EL (cell line): ENCODE measurements around the gene FOCAD.

Experiments
- DNase-seq: peaks from one replicate; pipeline ENCODE4 v3.0.0-alpha.2; 2016

FOCAD gene

DNA sequence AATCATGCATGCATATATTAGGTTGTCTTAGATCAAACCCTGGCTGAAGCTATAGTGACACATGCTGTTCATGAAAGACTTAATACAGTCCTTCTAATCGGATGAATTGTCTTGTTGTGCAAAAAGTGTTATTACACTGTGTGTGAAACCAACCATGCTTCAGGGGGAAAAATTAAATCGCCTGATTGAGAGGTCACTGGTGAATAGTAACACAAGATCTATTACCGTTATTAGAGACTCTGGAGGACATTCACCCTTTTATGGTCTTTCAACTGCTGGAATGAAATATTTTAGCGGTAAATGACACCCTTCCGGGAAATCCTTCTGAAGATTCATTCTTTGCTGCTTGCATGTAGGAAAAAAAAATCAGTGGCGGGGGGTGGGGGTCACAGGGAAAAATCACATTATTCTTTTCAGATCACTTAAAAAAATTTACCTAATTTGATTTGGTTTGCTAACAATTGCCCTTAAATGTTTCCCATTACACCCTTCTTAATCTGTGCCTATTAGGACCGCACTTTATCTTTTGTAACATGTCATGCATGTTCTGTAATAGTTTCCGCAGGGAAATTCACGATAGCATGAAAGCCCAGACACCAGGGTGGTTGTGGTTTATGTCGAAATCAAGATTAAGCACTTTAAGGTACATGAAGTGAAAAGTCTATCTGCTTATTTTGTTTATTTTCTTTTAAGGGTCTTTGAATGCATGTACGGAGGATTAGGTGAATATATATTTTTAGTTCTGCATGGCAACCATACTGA is 120.6 kb downstream of the FOCAD start:
- DNase-seq = no peak

DNA sequence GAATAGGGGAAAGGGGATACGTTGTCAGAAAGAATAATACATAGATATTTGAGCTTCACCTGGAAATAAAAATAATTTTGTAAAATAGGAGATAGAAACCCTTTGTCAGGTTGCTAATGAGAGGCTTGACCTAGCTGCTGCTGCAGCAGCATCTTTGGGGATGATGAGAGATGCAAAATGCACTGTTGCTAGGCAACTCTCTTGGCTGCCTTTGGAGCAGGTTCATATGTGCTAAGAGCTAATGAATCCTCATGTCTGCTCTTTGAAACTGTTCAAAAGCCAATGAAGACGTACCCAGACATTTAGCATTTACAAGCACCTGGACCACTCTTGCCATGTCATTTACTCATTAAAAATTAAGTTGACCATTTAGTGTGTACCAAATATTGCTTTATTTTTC is 121.7 kb downstream of the FOCAD start:
- DNase-seq = no peak

DNA sequence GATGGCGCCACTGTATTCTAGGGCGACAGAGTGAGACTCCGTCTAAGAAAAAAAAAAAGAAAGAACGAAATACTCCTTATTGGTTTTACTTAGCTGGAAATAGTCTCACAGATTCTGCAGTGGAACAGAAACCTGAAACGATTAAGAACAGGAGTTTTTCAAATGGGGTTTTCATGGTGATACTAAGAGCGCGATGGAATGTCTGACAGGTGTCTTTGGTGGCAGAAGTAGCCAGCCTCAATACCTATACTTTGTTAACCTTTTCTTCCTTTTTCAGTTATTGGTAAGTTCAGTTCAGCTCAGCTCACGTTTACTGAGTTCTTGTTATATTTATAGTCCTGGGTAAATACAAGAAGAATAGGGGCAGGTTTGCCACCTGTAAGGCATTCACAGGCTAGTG is 123.9 kb downstream of the FOCAD start:
- no peak for DNase-seq

DNA sequence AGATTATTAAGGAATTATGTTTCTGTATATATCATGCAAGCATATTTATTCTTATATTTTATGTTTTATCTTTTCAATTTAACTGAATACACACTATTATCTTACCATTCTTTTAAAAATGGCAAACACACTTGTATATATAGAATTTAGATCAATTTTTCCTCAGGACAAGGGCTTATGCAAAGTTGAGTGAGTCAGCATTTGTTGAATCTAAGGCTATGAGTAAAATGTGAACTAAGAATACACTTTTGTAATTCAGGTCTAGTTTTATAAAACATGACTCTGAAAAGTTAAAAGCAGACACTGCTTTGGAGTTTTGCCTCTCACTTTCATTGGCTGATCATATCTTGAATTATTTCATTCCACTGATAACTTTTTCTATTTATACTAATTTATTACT is 127.8 kb downstream of the FOCAD start:
- DNase-seq = no peak

DNA sequence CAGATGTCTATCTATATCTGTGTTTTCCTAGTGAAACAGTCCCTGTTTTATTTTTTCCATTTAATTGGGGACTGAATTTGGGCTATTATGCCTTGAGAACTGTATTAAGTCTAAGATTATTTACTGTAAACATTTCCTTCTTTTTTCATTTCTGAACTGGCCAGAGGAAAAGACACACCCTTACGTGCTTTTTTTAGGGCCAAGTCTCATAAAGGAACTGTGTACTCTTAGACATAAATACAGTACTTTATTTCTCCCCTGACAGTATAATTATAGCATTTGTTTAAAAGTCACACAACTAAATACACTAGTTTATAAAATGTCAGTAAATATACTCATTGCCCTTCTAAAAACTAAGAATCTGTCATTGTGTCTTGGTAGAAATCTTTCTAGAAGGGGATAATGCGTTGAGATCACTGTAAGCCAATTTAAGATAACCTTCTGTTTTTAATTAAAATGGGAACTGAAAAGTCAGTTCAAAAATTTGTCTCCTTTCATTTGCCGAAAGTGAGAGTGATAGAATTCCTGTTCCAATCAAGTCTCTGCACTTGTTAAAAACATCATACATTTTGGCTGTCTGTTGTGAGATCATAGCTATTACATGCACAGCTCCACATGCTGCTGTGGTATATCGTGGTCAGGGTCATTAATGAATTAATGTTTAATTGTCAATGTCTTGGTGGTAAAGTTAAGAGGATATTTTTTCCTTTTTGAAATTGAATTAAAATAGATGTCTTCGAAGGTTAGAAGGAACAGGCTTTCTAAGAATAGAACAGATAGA is 132.1 kb downstream of the FOCAD start:
- DNase-seq = no peak

DNA sequence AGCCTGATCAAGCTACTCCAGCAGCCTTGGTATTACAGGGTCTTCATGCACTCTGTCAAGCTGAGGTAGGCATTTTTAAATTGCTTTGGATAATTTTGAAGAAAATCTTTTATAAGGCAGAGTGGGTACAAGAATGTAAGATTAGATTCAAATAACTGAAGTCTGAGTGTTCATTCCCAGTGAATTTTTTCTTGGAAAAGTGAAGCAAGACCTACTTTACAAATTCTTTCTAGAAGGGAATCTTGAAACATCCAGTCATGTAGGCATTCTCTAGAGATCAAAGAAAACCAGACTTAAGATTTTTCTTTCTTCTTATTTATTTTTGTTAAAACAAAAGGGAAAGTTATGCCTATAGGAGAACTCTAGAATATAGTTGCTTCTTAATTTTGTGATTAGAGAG is 139.0 kb downstream of the FOCAD start:
- DNase-seq = no peak

DNA sequence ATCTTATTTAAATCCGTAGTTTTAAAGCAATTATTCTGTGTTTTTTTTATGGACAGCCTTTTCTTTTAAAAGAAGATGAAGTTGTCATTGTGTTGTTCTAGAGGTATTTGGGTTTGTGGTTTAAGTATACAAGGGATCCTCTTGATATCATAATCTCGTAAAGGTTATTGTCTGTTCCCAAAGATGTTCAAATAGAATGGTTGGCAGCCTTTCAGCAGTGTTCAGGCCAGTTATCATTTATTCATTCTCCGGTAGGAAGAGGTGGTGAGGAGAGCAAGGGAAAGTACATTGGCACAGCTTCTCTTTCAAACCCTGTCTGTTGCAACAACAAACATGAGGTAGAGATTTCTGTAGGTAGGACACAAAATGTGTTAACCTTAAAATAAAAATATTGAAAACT is 147.0 kb downstream of the FOCAD start:
- no peak for DNase-seq

DNA sequence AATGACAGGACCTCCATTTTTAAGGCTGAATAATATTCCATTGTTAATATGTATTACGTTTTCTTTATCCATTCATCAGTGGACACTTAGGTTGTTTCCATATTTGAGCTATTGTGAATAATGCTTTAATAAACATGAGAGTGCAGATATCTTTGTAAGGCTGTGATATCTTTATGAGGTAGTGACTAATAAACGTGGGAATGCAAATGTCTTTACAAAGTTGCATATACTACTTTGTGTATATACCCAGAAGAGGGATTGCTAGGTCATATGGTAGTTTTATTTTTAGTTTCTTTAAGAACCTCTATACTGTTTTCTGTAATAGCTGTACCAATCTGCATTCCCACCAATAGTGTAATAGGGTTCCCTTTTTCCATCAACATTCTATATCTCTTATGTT is 148.7 kb downstream of the FOCAD start:
- no peak for DNase-seq

DNA sequence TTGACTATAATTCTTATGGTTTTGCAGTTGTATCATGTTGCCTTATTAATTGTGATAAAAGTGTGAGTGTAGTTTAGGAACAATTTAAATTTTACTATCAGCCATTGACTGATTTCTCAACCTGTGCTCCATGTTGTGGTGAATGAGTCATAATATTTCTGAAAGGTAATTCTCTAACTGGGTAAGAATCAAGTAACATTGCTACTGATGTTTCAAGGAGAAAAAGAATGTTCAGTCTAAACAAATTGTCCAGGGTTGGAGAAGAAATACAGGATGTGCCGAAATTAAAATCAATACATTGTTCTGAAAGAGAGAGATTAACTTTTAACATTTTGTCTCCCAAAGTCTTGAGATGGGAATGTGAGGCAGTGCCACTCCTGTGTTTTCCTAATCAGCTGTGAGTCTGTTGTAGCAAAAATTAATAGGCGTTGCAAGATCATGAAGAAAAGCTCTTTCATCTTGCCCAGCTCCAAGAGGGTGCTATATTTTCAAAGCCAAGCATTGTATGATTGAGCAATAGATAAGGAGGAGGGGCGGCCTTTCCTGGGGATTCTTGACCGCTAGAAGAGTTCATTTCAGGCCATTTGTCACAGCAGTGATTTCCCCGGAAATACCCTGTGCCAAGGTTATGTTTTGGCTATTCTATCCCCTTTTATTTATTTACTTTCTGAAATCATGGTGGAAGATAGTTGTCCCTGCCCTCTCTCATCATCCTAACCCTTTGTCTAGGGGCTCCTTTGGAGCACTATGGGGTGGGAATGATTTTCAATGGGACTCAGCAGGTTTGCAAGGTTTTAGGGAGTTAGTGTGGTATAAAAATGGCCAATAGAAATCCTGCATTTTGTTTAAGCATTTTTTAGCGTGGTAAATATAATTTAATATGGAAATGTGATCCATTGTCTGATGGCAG is 151.6 kb downstream of the FOCAD start:
- peak; percentile 14 for DNase-seq

DNA sequence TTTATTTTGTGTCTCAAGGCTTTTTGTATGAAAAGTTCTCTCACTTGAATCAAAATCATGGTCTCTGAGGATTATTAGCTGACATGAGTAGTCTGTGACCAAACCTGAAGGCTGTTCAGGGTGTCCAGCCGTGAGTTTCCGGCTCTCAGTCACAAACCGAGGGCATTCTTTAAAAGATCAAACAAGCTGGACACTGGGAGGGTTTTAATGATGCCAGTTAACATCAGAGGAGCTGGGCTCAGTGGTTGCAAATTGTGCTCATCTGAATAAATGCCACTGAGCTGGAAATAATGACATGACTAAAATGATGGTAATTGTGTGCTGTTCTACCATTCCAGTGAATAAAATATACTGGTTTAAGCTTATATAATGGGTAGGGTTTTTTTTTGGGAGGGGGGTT is 153.1 kb downstream of the FOCAD start:
- DNase-seq = no peak

DNA sequence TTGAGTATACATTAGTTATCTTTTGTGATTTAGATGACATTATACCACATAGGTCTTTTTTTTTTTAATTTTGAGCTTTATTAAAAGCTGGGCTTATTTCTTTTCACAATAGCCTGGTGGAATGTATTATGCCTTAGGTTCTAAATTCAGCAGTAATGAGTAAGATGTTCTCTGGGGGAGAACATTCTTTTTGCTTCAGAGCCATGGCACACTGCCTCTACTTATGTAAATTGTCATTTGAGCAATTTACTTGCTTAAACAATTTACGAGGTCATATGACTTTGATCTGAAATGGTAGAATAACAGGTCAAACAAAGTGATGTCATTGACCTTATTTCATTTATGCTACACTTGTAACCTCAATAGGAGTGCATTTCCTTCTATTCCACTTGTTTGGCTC is 154.2 kb downstream of the FOCAD start:
- peak; percentile 41 for DNase-seq

DNA sequence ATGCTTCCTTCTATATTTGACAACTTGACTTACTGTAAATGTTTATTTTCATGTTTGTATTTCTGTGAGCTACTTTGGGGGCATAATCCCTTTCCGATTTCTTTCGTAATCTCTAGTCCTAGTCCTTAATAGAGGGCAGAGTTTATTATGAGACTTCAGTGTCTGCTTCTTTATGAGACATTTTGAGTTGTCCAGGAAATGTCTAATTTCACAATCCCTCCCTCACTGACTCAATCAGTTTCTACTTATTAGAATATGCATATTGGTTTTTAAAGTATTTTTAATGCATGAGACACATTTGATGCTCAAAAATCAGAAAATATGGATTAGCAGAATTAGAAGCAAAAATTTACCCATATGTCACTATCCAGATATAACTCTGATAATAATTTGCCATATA is 160.9 kb downstream of the FOCAD start:
- DNase-seq = peak; percentile 1

DNA sequence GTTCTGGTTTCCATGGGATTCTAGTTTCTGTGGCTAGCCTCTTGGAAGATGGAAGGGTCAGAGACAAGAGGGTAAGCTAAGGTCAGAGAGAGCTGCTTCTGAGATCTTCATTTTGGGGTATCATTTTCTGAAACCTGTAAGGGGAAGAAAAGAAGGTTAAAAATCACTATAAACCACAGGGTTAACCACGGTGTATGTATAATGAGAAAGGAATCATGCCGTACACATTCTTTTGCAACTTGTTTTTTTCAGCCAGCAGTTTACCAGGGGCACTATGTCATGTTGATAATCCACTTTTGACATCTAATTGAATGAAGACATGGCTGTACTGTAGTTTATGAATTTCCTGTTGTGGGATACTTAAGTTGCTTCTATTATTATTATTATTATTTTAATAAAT is 164.4 kb downstream of the FOCAD start:
- DNase-seq = peak; percentile 43

DNA sequence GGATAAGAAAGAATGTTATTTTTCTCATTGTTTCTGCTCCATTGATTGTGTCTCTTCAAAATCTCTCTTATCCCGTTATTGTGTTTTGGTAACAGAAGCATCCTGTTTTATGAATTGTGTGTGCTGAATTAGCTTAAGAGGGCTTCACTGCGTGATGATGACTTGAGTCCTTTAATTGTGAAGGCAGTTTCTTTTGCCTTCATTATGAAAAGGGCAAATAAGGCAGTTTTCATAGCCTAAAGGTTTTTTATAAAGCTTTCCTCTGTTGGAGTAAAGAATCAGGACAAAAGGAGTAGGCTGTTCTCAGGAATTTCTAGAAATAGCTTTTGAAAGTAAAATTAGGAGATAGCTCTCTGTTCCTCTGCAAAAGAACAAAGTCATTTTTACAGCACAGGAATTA is 169.8 kb downstream of the FOCAD start:
- DNase-seq = no peak

DNA sequence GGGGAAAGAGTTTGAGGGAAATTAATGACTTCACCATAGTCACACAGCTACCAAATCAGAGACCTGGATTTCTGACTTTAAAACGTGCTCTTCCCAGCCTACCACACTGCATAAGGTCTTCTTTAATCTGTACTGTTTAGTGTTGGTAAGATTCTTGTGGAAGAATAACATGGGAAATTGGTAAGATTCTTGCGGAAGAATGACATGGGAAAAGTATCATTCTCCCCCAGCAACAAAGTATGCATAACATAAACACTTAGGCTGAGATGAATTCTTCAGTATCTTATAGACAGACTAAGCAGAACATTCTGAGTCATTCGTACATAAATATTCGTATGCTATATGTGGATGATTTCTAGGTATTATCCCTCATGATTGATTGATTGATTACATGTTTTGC is 170.4 kb downstream of the FOCAD start:
- DNase-seq = peak; percentile 45

DNA sequence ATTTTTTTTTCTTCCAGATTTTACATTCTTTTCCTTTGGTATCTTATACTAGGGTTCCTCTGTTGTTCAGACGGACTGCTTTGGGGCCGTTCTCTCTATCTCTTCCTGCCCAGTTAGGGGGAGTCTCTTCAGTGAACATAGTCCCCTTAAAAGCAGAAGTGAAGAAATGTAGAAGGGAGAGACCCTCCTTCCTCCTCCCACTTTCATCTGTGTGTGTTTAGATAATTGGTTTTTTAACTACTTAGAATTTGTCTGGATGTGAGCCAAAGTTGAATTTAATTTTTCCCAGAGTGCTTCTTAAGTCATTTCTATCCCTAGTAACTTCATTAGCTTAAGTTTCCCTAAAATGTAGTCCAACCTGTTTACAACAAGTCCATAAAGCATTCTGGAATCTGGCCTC is 179.9 kb downstream of the FOCAD start:
- no peak for DNase-seq

DNA sequence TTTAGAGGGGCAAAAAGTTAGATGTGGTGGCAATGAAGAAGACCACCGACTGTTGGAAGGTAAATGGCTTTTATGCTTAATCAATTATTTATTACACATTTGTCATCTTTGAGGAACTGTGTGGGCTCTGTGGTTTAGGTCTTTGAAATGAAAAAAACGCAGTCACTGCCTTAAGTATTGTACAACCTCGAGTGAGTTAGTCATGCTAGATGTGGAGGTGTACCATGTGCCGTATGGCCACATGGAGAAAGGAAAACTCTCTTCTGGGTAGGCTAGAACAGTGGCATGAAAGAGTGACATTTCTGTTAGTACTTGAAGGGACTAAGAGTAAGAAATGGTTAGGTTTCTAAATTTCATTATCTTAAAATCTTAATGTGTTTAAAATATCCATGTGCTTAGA is 181.3 kb downstream of the FOCAD start:
- no peak for DNase-seq

DNA sequence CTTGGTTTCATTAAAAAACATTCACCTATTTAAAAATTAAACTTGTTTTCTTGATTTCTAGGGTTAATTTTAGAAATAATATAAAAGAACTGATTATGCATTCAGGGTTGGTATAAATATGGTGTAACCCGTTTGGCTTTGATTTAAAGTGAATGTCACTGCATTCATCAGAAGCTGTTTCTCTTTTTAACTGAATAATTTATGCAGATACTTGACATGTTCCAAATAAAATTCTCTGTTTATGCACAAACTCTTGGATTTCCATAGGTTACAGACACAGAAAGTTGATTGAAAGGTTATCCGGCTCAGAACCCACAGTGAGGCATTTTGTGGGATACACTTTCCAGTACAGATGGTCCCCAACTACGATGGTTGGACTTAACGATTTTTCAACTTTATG is 186.1 kb downstream of the FOCAD start:
- no peak for DNase-seq

DNA sequence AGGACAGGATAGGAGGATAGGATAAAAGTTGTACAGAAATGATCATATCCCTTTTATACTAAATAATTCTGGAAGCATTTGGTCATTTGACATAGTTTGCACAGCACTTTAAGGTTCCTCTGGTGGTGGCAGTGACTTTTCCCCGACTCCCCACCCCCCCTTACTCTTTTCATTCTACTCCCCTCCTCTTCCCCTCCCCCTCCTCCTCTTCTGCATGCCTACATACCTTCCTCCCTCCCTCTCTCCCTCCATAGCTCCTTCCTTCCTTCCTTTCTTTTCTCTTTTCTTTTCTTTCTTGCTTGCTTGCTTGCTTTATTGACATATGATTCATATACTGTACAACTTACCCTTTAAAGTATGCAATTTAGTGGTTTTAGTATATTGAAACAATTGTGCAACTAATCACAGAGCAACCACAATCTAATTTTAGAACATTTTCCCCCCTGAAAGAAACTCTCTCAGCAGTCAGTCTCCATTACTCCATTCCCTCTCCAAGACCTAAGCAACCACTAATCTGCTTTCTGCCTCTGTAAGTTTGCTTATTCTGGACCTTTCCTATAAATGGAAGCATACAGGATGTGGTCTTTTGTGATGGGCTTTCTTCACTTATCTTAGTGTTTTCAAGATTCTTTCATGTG is 188.4 kb downstream of the FOCAD start:
- DNase-seq = peak; percentile 71

DNA sequence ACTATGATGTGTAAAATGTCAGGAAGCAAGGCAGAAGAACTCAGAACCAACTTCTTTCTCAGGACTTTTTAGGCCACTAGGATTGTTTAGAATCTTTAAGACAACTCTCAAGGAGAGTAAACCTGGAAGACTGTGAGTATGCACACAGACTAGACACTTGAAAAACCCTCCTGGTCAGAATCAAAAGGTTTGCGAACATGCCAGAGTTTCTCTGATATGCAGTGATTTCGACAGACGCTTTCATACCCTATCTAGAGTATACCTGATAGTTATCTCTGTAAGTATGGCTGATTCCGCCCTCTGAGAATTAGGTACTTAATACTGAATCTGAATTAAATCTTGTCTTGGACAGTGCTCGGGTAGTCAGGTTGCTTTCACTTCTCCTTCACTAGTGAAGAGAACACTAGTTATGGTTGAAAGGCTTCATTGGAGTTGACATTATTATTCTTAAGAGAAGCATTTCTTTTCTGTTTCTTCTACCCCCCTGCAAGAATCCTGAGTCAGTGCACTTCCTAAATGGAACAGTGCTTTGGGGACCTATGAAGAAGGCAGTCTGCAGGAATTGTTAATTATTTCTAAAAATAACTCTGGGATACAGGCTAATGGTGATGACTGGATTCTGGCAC is 189.3 kb downstream of the FOCAD start:
- DNase-seq = peak; percentile 42

DNA sequence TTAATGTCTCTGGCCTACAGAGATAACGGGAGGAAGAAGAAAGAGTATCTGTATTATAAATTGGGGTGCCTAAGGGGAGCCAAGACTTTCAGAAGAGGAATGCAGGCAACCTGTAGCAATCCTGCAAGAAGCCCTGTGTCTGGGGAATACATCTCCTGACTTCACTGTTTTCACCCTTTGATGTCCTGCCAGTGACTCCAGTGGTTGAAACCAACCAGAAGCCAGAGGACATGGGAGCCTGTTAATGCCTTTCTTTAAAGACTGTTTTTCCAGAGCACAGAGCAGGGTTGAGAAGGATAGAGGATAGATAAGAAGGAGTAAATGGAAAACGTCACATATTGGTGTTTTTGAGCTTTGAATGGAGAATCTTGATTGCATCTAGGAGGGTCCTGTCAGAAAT is 196.2 kb downstream of the FOCAD start:
- DNase-seq = no peak

DNA sequence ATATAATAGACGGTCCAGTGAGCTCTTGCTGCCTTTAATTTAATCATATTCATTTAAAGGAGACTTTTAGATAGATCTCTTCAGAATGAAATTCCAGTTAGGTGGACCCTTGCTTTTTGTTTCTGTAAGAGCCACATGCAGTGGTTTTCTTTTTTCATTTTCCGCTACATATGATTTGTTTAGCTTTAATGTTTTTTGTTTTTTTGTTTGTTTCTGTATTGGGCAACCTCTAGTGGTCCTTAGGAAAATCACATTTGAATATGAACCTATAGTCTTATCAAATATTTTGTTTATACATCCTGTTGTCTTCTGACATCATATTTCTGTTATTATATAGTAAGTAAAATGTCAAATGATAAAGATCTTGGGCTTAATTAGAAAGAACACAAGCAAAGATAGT is 196.6 kb downstream of the FOCAD start:
- no peak for DNase-seq
